ENCODE measurements around the gene SMIM9.
A peak's percentile ranks its signal among the peaks of the same experiment; 100 is the strongest.

SMIM9 gene

GRCh38 chrX:154809939-154810665, 24.4 kb downstream of the SMIM9 start:
- Histone ChIP-seq H3K4me1 (ENCODE audit: low read length) (peaks cover 25% of the 10 kb centered on the region), H3K27me3 (replicated peaks; ENCODE audit: insufficient read depth, low read length) (no peaks in the 10 kb centered on the region), H2AFZ (ENCODE audit: low read length) (peak overlapping the region; percentile 54; the same call in 1 of the 2 replicates), H3K36me3 (replicated peaks; ENCODE audit: insufficient read depth, low read length) (no peaks in the 10 kb centered on the region), H3K9me2 (replicated peaks; ENCODE audit: insufficient read depth, low read length) (no peaks in the 10 kb centered on the region), H3F3A (ENCODE audit: insufficient read depth, low read length) (peaks cover 5% of the 10 kb centered on the region; the same call in 1 of the 2 replicates), H3K79me2 (ENCODE audit: low read length) (0 out of 2 replicates have a peak, but pooled peaks cover 1% of the 10 kb centered on the region), H3K4me2 (ENCODE audit: low read depth, low read length) (peak overlapping the region; percentile 30), H3K27ac (ENCODE audit: low read length) (peak overlapping the region; percentile 32; the same call in 1 of the 2 replicates), H4K20me1 (ENCODE audit: insufficient read depth, low read length) (no peaks in the 10 kb centered on the region), H3K9me3 (replicated peaks; ENCODE audit: insufficient read depth, low read length) (no peaks in the 10 kb centered on the region), H3K4me3 (ENCODE audit: low read length) (no peak overlapping the region), H3K9ac (ENCODE audit: low read length) (no peak overlapping the region)
- DNase-seq: peak; percentile 63
- TF ChIP-seq CTCF (IDR thresholded peaks at IDR 0.05; ENCODE audit: low read length): no peak
- no peak for TF ChIP-seq EZH2 (optimal IDR thresholded peaks at IDR 0.05; ENCODE audit: low read depth, low read length)
- no peak for TF ChIP-seq EZH2phosphoT487 (IDR thresholded peaks at IDR 0.05; ENCODE audit: low read length)

- Histone ChIP-seq H3K79me2 (ENCODE audit: low read length) (peaks cover 22% of the 10 kb centered on the region; the same call in 1 of the 2 replicates), H2AFZ (ENCODE audit: low read length) (no peak overlapping the region), H3K36me3 (replicated peaks; ENCODE audit: insufficient read depth, low read length) (no peaks in the 10 kb centered on the region), H3K9me3 (replicated peaks; ENCODE audit: insufficient read depth, low read length) (no peaks in the 10 kb centered on the region), H3K4me3 (ENCODE audit: low read length) (no peak overlapping the region), H4K20me1 (ENCODE audit: insufficient read depth, low read length) (no peaks in the 10 kb centered on the region), H3K27me3 (replicated peaks; ENCODE audit: insufficient read depth, low read length) (no peaks in the 10 kb centered on the region), H3K9me2 (replicated peaks; ENCODE audit: insufficient read depth, low read length) (no peaks in the 10 kb centered on the region), H3K9ac (ENCODE audit: low read length) (no peak overlapping the region), H3F3A (ENCODE audit: insufficient read depth, low read length) (peaks cover 5% of the 10 kb centered on the region; the same call in 1 of the 2 replicates), H3K4me2 (ENCODE audit: low read depth, low read length) (no peak overlapping the region), H3K4me1 (ENCODE audit: low read length) (peaks cover 14% of the 10 kb centered on the region), H3K27ac (ENCODE audit: low read length) (no peak overlapping the region)
- no peak for DNase-seq
- TF ChIP-seq EZH2 (optimal IDR thresholded peaks at IDR 0.05; ENCODE audit: low read depth, low read length) (no peak), EZH2phosphoT487 (IDR thresholded peaks at IDR 0.05; ENCODE audit: low read length) (no peak), CTCF (IDR thresholded peaks at IDR 0.05; ENCODE audit: low read length) (no peak)
These were observed 27.5 kb downstream of the SMIM9 start for GRCh38 chrX:154806837-154807501.

- H3K36me3 ChIP-seq (replicated peaks; ENCODE audit: insufficient read depth, low read length): no peaks in the 10 kb centered on the region
- H3K4me1 ChIP-seq (ENCODE audit: low read length): peaks cover 12% of the 10 kb centered on the region
- H3K79me2 ChIP-seq (ENCODE audit: low read length): peaks cover 29% of the 10 kb centered on the region; the same call in 1 of the 2 replicates
- H3K9me2 ChIP-seq (replicated peaks; ENCODE audit: insufficient read depth, low read length): no peaks in the 10 kb centered on the region
- peaks cover 5% of the 10 kb centered on the region; the same call in 1 of the 2 replicates for H3F3A ChIP-seq (ENCODE audit: insufficient read depth, low read length)
- no peak for DNase-seq
- H3K9ac ChIP-seq (ENCODE audit: low read length): peak overlapping the region; percentile 35; the same call in 1 of the 2 replicates
- H3K4me2 ChIP-seq (ENCODE audit: low read depth, low read length): peak overlapping the region; percentile 56
- no peaks in the 10 kb centered on the region for H3K9me3 ChIP-seq (replicated peaks; ENCODE audit: insufficient read depth, low read length)
- peak overlapping the region; percentile 81 for H3K4me3 ChIP-seq (ENCODE audit: low read length)
- TF ChIP-seq EZH2 (optimal IDR thresholded peaks at IDR 0.05; ENCODE audit: low read depth, low read length) (no peak), EZH2phosphoT487 (IDR thresholded peaks at IDR 0.05; ENCODE audit: low read length) (no peak), CTCF (IDR thresholded peaks at IDR 0.05; ENCODE audit: low read length) (no peak)
- H2AFZ ChIP-seq (ENCODE audit: low read length): peak overlapping the region; percentile 51
- H3K27me3 ChIP-seq (replicated peaks; ENCODE audit: insufficient read depth, low read length): no peaks in the 10 kb centered on the region
- no peak overlapping the region for H3K27ac ChIP-seq (ENCODE audit: low read length)
- H4K20me1 ChIP-seq (ENCODE audit: insufficient read depth, low read length): no peaks in the 10 kb centered on the region
These were observed 28.8 kb downstream of the SMIM9 start for GRCh38 chrX:154805696-154806091.

Measured in MM.1S (cell line).